Measurements from ENCODE around the gene KRT24.
A peak's percentile ranks its signal among the peaks of the same experiment; 100 is the strongest.
"Not testable (repeated sequence)": the region's sequence is repeated elsewhere in the genome, so short reads cannot be mapped to it uniquely, and the experiment has no call there.

Gene KRT24

DNA sequence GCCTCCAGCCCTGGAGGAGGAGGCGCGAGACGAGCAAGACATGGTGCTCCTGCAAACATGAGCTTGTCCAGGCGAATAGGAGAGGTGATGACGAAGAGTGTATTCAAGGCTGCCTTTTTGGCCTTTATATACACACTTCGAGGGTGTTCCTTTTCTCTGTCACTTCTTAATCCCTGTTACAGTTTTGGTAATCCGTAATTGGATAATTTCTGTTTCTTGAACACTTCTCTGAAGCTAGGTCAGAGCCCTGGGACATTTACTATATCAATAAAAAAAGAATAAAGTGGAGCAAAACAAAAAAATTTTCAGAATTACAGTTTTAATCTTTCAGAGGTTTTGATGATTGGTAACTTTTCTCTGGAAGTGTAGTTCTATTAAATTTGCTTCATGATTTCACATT is at the start of gene KRT24:
KRT24 (minus strand) TSS at position 101 of the 400 bp plus-strand sequence; CDS start at position 42, 59 bp downstream.
- DNase-seq (ENCODE audit: low spot score), result no peak

DNA sequence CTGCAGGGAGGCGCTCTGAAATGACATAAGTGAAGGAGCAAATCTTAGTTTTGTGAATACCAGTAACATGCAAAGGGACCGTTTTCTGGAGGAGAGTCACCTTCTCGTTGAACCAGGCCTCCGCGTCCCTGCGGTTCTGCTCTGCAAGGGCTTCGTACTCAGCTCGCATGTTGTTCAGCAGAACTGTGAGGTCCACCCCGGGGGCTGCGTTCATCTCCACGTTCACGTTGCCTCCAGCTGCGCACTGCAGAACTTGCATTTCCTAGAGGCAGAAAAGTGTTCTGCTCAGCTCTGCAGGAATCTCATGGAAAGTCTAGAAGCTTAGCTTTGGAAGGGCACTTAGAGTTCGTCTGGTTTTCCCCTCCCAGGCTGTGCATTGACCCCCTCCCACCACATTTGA is 47.5 kb upstream of the KRT24 start:
- no peak for DNase-seq (ENCODE audit: low spot score)

DNA sequence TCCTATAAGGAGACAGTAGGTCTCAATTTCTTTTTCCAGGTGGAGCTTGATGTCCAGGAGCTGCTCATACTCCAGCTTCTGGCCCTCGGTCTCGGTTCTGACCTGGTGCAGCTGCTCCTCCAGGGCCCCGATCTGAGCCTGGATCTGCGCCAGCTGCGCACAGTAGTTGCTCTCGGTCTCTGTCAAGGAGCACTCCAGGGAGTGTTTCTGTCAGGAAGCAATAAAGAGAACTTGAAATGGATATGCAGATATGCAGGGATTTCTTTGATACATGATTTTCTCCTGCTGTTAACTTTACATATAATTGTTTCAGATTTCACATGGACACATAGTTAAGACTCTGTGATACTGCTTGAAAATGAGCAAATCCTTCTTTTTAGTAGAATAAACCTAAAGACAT is 46.8 kb upstream of the KRT24 start:
- no peak for DNase-seq (ENCODE audit: low spot score)

DNA sequence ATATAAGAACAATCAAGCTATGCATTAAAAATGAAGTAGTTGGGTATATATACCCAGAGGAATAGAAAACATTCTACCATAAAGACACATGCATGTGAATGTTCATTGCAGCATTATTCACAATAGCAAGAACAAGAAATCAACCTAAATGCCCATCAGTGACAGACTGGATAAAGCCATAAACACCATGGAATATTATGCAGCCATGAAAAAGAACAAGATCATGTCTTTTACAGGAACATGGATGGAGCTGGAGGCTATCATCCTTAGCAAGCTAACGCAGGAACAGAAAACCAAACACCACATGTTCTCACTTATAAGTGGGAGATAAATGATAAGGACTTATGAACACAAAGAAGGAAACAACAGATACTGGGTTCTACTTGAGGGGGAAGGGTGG is 45.1 kb upstream of the KRT24 start:
- not testable (repeated sequence) for DNase-seq (ENCODE audit: low spot score)

DNA sequence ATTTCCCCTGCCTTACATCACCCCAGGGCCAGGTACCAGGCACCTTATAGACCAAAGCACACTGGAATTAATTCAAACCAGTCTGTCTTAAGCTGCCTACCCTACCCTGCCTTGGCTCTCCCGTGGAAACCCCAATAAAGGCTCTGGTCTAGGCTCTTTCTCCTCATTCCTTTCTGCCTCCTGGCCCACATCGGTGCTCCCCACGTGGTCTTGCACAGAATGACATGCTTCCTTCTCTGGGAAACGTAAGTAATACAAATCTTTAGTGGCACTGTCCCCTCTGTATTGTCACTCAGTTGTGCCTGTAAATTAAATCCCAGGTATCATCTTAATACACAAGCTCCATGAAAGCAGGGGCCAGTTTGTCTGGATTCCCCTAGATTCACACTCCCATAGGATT is 35.0 kb upstream of the KRT24 start:
- DNase-seq (ENCODE audit: low spot score), result no peak

DNA sequence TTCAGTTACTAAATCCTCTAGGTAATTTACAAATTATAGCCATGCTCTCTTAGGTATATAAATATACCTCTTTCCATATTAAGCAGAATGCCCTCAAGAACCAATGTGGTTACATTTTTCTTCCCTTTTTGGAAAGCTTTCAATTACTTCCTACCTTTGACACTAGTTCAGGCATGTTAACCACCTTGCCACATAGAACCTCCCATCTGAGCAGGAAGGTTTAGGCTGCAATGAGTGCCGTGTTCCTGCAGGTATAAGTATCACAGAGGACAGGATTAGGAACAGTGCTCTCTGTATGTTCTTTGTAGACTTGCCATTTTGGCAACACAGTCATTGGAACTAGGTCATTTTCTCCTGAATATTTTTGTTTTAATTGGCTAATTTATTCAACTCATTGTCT is 31.5 kb upstream of the KRT24 start:
- DNase-seq (ENCODE audit: low spot score), result no peak

DNA sequence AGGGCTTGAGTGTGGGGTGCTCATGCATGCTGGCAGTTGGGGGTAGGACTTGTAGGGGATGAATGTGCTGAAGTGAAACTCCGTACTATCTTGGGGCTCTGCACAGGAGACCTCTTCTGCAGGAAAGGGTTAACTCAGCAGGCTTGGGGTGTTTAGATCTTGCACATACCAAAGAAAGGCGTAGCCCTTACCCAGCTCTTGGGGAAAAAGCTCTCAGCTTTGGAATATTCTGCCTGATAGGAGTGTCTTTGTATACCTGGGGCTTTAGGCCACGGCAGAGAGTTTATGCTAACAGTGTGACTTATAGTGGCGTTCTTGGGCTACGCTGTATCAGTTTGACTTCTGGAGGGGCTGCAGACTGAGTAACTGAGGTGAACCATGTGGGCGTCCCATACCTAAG is 30.5 kb upstream of the KRT24 start:
- DNase-seq (ENCODE audit: low spot score), result no peak

DNA sequence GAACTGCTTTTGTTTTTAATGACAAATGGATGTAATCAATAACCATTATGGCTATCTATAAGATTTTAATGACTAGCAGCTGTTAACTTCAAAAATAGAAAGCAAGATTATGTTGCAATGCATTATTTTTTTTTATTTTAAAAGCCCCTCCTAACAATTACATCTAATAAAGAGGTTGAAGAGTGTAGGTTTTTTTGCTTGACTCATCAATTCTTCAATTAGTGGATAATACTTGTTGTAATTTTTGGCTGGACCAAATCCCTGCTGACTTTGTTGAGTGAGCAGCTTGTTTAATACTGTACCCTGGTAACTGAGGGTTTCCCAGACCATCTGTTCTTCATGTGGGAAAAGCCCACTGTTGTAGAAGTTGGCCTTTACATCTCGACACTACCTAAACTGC is 27.4 kb upstream of the KRT24 start:
- no peak for DNase-seq (ENCODE audit: low spot score)

DNA sequence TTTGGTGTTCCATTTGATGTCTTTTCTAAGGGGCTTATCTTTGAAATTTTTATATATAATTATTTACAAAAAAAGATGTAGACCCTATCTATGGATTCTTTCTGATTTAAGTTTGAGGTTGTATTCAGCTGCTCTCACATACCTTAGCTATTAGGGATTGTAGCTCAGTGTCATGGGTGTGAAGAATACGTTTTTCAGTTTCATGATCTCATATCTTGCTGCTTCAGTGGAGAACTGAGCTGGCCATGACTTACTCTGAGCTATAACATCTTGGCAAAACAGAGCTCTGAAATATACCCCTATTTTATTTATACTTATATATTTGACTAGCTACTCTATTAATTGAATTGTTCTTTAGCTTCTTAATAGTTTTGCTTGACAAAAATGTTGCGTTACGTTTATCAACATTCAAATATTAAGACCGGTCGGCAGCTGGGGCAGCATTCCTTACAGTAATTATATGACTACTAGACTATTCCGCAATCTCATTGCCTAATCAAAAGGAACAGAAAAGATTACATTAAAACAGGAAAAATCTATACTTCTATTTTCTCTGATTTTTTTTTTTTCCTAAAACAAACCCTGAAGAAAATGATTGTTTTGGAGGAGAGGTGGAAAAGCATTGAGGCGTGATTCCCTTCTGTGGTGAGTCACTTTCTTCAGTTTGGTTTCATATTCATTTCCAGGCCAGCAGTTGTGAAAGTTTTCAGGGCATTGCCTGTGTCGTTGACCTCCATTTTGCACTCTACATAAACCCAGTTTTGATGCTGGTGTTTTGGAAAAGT is 24.1 kb upstream of the KRT24 start:
- no peak for DNase-seq (ENCODE audit: low spot score)

DNA sequence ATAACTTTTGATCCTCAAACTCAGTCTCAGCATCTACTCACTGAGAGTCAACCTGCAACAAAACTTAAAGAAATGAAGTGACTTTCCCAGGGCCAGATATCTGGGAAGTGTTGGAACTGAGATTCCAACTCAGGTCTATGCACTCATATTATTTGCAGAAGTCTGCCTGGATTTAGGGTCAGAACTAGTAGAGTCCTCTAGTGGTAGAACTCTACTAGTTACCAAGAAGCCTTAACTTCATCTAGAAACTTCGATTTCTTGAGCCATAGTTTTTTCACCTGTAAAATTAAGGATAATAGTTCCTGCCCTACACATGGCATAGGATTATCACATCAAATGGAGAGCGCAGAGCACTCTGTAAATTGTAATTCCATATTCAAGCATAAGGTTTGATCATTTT is 23.4 kb upstream of the KRT24 start:
- peak; percentile 12 for DNase-seq (ENCODE audit: low spot score)

DNA sequence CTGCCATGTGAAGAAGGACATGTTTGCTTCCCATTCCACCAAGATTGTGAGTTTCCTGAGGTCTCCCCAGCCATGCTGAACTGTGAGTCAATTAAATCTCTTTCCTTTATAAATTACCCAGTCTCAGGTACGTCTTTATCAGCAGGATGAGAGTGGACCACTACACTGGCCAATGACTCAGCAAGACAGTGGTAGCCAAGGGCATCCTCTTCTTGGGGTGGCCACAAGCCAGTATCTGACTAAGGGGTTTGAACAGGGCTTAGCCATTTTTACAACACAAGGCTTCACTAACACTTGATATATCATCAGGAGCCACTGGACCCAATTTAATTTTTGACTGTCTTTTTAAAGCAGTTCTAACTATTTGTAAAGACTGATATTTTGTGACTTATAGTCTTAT is 21.1 kb upstream of the KRT24 start:
- no peak for DNase-seq (ENCODE audit: low spot score)

DNA sequence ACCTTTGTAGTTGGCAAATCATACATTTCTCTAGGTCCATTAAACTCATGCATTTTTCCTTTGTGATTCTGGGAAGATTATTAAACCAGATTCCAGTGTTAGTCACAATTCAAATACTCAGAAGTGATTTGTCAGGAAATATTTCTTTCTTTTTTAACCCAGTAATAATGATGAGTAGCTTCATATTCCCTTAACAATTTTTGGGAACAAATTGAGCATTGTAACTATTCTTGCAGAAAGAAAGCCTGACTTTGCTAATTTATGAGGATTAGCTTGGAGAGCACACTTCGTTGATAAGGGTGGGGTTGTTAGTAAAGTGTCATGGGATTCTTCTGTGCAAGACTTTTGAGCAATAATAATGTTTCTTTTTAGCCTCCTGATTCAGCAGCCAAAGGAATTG is 18.7 kb upstream of the KRT24 start:
- DNase-seq (ENCODE audit: low spot score), result no peak

DNA sequence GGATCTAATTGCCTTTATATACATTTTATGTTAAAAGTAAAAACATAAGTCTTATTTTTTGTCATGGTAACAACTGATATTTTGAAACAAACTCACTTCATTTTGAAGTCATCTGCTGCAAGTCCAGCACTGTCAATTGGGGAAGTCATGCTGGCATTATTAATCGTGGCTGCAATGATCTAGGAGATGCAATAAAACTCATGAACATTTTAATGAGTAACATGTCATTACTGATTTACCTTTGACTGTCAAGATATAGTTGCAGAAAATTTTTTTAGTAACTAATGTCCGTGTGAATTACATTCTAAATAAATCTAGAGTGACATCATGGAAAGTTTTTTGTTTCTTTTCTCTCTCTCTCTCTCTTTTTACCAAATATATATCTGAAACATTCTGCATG is 17.3 kb upstream of the KRT24 start:
- DNase-seq (ENCODE audit: low spot score), result no peak

DNA sequence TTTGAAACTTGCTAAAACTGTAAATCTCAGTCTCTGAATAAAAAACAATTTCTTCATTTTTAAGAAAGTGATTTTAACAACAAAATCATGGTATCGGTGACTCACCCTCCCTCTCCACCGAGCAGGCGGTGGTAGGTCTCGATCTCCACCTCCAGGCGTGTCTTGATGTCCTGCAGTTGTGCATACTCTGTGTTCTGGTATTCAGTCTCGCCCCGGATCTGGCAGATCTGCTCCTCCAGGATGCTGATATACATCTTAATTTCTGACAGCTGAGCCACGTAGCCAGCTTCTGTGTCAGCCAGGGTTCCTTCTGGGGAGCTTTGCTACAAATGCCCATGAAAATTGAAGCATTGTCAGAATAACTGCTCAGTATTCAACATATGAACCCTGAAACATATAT is 15.4 kb upstream of the KRT24 start:
- no peak for DNase-seq (ENCODE audit: low spot score)

DNA sequence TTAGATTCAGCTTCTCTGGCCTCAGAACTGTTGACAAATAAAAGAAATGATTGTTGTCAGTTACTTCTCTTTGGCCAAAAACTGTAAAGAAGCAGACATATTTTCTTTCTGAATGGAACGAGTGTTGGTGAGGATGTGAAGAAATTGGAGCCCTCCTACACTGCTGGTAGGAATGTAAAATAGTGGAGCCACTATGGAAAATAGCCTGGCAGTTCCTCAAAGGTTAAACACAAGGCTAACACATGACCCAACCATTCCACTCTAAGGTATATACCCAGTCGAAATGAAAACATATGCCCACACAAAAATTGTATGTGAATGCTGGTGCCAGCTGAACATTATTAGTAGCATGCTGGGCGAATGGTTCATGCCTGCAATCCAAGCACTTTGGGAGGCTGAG is 14.2 kb upstream of the KRT24 start:
- no peak for DNase-seq (ENCODE audit: low spot score)

DNA sequence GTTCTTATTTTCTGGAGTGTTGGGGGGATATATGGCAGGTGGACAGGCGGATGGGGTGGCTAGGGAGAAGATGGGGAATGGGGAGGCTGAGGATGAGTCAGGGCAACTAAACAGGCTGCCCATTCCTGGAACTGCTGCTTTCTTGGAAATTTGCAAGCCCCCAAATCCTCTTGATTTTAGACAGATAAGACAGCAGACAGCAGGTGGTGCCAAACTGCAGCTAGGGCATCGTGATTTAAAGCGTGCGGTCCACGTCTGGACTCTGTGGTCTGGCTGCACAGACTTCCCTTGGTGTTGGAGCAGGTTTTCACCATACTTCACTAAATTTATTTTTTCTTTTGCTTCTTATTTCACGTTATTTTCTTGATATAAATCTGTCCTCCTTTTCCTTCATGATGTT is 10.9 kb upstream of the KRT24 start:
- no peak for DNase-seq (ENCODE audit: low spot score)

DNA sequence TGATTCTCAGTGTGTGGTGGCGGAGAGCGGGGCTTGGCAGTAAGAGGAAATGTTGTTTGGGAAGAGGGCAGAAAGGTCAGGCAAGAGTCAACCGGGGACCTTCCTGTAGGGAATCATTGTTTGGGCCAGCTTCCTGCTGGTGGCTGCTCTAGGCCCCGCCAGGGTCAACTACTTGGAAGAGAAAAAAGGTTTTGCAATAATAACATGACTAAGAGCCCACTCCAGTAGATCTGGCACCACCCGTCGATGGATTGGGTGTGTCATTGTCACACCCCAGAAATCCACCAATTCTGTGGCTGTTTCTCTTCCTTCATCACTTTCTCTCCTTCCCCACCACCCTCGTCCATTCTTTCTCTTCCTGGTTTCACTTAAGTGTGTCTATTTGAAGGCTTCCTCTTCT is 4.2 kb upstream of the KRT24 start:
- DNase-seq (ENCODE audit: low spot score), result no peak

DNA sequence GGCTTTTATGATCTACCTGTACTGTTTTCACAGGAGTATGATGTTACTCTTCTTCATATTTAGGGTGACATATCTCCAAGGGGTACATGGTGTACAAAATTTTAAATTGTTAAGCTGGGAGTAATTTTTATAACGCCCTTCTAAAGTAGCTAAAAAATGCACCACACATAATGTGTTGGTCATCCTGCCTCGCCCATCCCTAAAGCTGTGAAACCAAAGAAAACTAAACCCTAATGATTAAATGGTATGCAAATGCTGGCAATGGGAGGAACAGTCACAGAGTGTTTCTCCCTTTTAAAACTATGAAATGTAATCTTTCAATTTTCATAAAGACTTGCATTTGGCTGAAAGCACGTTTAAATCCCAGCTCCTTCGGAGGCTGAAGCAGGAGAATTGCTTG is 2.0 kb upstream of the KRT24 start:
- DNase-seq (ENCODE audit: low spot score), result no peak

DNA sequence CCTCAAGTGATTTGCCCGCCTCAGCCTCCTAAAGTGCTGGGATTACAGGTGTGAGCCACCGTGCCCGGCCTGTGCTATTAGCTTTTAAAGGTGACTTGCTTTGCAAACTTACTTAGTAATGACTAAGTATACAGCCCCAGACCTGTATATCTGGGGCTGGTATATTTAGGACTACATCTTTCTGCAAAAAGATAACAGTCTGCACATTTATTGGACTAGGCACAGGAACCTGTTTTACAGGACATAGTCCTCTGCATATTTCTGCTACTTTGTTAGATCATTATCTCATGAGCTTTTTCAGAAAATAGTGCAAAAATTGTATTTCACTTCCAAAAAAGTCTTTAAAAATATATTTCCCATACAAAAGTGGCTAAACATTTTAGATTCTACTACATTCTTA is 1.3 kb downstream of the KRT24 start:
- DNase-seq (ENCODE audit: low spot score), result no peak

DNA sequence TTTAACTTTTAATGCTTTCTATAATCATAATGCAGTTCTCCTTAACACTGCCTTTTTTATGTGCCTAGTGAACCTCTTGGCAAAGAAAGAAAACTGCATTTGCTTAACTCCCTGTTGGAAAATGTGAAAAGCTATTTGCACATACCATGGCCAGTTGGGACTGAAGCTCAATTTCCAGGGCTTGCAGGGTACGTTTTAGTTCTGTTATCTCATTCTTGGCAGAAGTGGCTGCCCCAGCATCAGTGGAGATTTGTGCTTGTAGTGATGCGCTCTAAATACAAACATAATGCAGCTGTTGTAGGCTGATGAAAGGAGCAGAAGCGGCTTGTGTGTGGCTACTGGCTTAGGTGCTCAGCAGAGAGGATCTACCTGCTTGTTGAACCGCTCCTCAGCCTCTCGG is 3.7 kb downstream of the KRT24 start:
- DNase-seq (ENCODE audit: low spot score), result no peak

DNA sequence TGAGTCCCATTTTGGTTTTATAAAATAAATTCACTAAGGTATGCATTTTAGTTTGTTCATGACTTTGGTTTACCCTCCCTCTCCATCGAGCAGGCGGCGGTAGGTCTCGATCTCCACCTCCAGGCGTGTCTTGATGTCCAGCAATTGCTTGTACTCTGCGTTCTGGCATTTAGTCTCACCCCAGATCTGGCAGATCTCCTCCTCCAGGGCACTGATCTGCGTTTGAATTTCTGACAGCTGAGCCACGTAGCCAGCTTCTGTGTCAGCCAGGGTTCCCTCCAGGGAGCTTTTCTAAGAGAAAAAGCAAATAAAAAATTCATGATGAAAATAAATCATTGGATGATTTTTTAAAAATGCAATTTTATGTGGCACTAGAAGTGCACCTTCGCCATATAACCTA is 4.2 kb downstream of the KRT24 start:
- no peak for DNase-seq (ENCODE audit: low spot score)

DNA sequence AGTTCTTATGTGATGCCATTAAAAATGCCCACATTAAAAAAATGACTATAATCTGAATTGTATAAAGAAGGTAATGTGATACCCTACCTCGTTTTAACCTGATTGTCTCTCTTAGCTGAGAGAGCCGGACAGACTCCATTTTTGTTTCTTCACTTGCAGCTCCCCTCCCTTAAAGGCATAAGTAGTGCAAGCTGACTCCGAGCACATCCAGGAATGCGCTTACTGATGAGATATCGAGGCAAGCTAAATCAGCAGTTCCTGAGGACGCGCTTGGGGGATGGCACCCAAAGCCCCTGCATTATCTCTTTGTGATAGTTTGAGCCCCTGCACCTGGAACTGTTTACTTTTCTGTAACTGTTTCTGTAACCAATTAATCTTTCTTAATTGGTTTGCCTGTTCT is 6.3 kb downstream of the KRT24 start:
- no peak for DNase-seq (ENCODE audit: low spot score)

DNA sequence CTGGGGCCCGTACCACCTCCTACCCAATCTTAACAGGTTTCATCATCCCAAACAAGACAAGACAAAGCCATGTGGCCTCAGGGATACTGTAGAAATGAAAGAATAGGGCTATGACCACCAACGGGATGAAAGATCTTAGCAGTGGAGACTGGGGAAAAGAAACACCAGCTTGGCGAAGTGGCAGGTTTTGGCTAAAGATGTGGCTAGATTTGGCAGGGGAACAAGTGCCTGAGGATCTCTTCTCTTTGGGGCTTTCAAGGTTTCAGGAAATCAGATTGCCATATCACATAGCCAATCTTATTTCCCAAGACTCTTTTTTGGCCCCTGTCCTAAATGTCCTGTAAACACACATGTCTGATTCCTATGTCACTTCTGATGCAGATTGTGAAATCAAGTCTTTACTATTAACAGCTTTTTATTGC is 6.9 kb downstream of the KRT24 start:
- DNase-seq (ENCODE audit: low spot score), result no peak

DNA sequence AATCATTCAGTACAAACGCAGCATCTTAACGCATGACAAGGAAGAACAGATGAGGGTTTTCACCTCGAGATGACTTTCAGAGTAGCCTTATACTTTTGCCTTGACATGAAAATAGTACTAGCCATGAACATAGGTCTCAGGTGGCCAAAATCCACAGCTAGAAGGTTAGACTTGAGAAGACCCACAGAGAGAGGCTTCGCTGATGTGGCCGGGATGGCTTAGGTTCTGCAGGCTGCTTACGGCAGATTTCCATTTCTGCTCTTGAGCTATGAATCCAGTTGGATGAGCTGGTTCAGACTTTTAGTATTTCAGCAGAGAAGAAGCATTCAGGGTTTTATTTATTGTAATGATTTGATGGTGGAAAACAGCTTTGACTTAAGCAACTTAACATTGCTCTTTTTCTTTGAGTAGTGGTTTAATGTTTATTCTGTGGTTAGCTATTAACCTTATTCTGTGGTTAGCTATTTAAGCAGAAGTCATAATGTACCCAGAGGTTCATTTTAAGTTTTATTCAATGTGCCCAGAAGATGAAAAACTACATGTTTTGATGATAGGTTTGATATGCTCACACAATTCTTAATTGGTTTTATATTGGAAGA is 7.6 kb downstream of the KRT24 start:
- no peak for DNase-seq (ENCODE audit: low spot score)
